Activated T-cell treated with anti-CD3 and anti-CD28 coated beads, Interleukin-2, amount 50 U/mL, for 72 hours (primary cell): ENCODE data around the gene PPFIBP1. TPM values are rescaled to one million over a fixed set of nuclear protein-coding genes. Genes with fewer than 3 reads are reported as not detected.

Experiments
- ATAC-seq, 2 donors: fragments of 150-1000 bp; cut with Tn5 transposase; replicated peaks in 1 of 2; 2 replicates each; pipeline ENCODE4 v1.10.0; 2021; ENCODE audit warnings: moderate library complexity in 2 of 2, mild to moderate bottlenecking in 1 of 2
- DNase-seq, 2 donors: peaks; one replicate each; pipeline ENCODE4 v3.0.0; 2021 to 2022; ENCODE audit warnings: mixed read lengths in 1 of 2
- H3K27ac Mint-ChIP-seq: one replicate; pipeline ENCODE4 v1.8.0; 2022; ENCODE audit warnings: mild to moderate bottlenecking, moderate library complexity, mixed read lengths
- H3K27me3 Mint-ChIP-seq: one replicate; pipeline ENCODE4 v1.8.0; 2022; ENCODE audit warnings: low read depth, mixed read lengths
- H3K36me3 Mint-ChIP-seq, 2 donors: one replicate each; pipeline ENCODE4 v1.8.0; 2022; ENCODE audit warnings: mixed read lengths in 2 of 2, mild to moderate bottlenecking in 1 of 2; ENCODE audit not compliant: insufficient read depth in 2 of 2
- H3K4me1 Mint-ChIP-seq: one replicate; pipeline ENCODE4 v1.8.0; 2022; ENCODE audit warnings: low read depth, mixed read lengths
- H3K4me3 Mint-ChIP-seq, 2 donors: one replicate each; pipeline ENCODE4 v1.8.0; 2022; ENCODE audit warnings: mild to moderate bottlenecking in 2 of 2, mixed read lengths in 2 of 2, moderate library complexity in 2 of 2
- H3K9me3 Mint-ChIP-seq, 2 donors: one replicate each; pipeline ENCODE4 v1.8.0; 2022; ENCODE audit warnings: mixed read lengths in 2 of 2
- total RNA-seq, 2 donors: library from RNA; stranded (reverse); gene quantifications; one replicate each; pipeline ENCODE4 v1.2.3, GENCODE V29; 2022

PPFIBP1 gene
- total RNA-seq, 2 donors from 2014 or later, result 7.5 to 8.1 TPM

DNA sequence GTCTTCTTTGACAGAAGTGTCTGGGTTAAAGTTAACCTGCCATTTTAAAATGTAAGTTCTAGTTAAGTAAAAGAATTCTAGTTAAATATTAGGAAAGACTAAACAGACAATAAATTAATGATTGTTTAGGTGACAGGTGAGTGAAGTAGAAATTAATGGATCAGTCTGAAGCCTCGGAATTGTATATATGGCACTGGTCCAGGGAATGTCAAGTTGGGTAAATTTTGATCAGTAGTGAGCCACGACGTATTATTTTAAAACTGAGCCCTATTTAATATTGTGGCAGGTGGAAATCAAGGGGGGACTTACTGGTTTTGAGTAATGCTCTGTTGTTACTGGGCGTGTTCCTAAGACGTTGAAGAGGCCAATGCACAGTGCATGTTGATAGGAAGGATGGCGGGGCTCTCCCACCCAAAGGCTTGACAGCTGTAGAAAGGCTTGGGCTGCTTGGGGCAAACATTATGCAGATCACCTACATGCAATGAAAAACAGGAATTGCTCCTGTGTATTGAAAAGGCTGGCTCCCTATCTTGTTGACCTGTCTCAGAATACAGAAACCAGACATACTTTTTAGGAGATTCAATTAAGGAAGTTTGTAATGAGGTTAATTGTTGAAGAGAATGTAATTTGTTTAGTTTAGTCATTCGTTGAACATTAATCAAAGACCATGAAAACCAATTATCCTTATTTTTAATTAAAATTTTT lies 5.9 kb upstream of the PPFIBP1 start:
- ATAC-seq (no peak), DNase-seq (no peak)
- H3K9me3 Mint-ChIP-seq, result no peaks in the 10 kb centered on the region
- H3K27me3 Mint-ChIP-seq, result peaks cover 57% of the 10 kb centered on the region
- no peak overlapping the region for H3K27ac Mint-ChIP-seq
- no peak overlapping the region for H3K4me3 Mint-ChIP-seq
- H3K4me1 Mint-ChIP-seq, result peaks cover 2% of the 10 kb centered on the region
- no peaks in the 10 kb centered on the region for H3K36me3 Mint-ChIP-seq

GRCh38 chr12:27521066-27521465 lies 2.9 kb upstream of the PPFIBP1 start:
- no peak for DNase-seq
- no peak overlapping the region for H3K4me3 Mint-ChIP-seq
- no peaks in the 10 kb centered on the region for H3K9me3 Mint-ChIP-seq
- H3K36me3 Mint-ChIP-seq, result no peaks in the 10 kb centered on the region
- no peak for ATAC-seq
- peaks cover 67% of the 10 kb centered on the region for H3K27me3 Mint-ChIP-seq
- H3K4me1 Mint-ChIP-seq, result peaks cover 27% of the 10 kb centered on the region
- H3K27ac Mint-ChIP-seq, result no peak overlapping the region

DNA sequence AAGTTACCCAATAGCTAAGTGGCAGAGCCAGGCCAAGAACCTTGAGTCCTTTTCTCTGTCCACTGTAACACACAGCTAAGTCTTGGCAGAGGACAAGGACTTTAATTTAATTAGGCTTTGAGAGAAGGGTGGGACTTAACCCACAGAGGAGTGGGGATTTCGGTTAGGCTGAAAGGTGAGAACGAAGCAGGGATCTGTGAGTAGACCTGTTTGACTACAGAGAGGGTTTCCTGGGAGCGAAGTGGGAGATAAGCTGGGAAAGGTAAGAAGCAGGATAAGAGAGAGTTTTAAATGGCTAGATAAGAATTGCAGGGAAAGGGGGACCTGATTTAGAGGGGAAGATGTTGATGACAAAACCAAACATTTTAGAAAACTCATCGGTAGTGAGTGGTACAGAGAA lies 2.0 kb upstream of the PPFIBP1 start:
- no peak overlapping the region for H3K27ac Mint-ChIP-seq
- H3K4me3 Mint-ChIP-seq, result peak overlapping the region in 1 of 2 donors; percentile 1
- H3K9me3 Mint-ChIP-seq, result no peaks in the 10 kb centered on the region
- peaks cover 60% of the 10 kb centered on the region for H3K27me3 Mint-ChIP-seq
- DNase-seq (no peak), ATAC-seq (no peak)
- H3K4me1 Mint-ChIP-seq, result peaks cover 27% of the 10 kb centered on the region
- no peaks in the 10 kb centered on the region for H3K36me3 Mint-ChIP-seq

DNA sequence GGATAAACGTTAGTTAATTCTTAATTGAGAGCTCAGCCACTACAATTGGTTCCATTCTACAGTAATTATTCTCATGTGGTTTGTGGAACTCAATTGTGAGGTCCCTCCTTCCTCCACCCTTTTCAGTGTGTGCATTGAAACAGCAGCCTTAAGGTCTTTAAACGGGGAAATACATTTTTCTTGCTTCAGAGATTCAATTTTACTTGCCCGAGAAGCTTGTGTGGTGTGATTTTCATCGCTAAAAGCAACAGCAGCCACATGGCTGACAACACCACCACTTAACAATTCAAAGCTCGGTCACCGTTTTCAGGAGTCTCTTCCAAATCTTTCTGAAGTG lies 733 bp upstream of the PPFIBP1 start:
- Mint-ChIP-seq H3K4me1 (peaks cover 27% of the 10 kb centered on the region), H3K27me3 (peaks cover 55% of the 10 kb centered on the region), H3K9me3 (no peaks in the 10 kb centered on the region), H3K27ac (peak overlapping the region; percentile 89), H3K36me3 (no peaks in the 10 kb centered on the region), H3K4me3 (peak overlapping the region; percentile 93 to 94)
- ATAC-seq (peak; percentile 4 to 6), DNase-seq (no peak)

DNA sequence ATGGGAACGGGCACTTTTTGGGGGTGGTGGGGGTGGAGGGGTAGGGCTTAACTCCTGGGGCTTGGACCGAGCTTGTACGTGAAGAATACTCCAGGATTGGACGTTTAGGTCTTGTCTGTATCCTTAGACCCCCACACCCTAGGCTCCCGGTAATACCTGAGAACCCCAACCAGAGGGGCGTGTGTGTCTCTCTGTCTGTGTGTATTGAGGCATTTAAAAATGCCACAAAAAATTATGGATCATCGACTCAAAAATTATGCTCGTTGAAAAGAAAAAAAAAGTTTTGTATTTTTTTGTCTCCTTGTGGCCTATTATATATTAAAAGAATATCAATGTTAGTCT lies 459 bp downstream of the PPFIBP1 start:
- DNase-seq (no peak), ATAC-seq (peak in 1 of 2 donors; percentile 5)
- peaks cover 43% of the 10 kb centered on the region for H3K27me3 Mint-ChIP-seq

GRCh38 chr12:27524839-27525753 lies 1.1 kb downstream of the PPFIBP1 start:
- Mint-ChIP-seq H3K27ac (no peak overlapping the region), H3K4me3 (peak overlapping the region; percentile 93 to 94), H3K36me3 (no peaks in the 10 kb centered on the region), H3K27me3 (peaks cover 36% of the 10 kb centered on the region), H3K9me3 (no peaks in the 10 kb centered on the region), H3K4me1 (peaks cover 30% of the 10 kb centered on the region)
- DNase-seq, result no peak
- ATAC-seq, result no peak

More for the DNA sequence above, 459 bp downstream of the PPFIBP1 start:
- Mint-ChIP-seq H3K36me3 (no peaks in the 10 kb centered on the region), H3K9me3 (no peaks in the 10 kb centered on the region), H3K4me1 (peaks cover 27% of the 10 kb centered on the region), H3K4me3 (peak overlapping the region; percentile 93 to 94), H3K27ac (no peak overlapping the region)

- ATAC-seq, result no peak
- DNase-seq, result no peak
- H3K36me3 Mint-ChIP-seq, result no peaks in the 10 kb centered on the region
- peaks cover 40% of the 10 kb centered on the region for H3K4me1 Mint-ChIP-seq
- no peaks in the 10 kb centered on the region for H3K9me3 Mint-ChIP-seq
- no peak overlapping the region for H3K27ac Mint-ChIP-seq
- H3K27me3 Mint-ChIP-seq, result peaks cover 21% of the 10 kb centered on the region
- H3K4me3 Mint-ChIP-seq, result no peak overlapping the region
These were observed 3.5 kb downstream of the PPFIBP1 start for GRCh38 chr12:27527512-27527911.

- Mint-ChIP-seq H3K4me3 (no peak overlapping the region), H3K27ac (no peak overlapping the region), H3K4me1 (peaks cover 40% of the 10 kb centered on the region), H3K36me3 (no peaks in the 10 kb centered on the region), H3K27me3 (peaks cover 23% of the 10 kb centered on the region), H3K9me3 (no peaks in the 10 kb centered on the region)
- DNase-seq (no peak), ATAC-seq (no peak)
These were observed 4.8 kb downstream of the PPFIBP1 start for GRCh38 chr12:27528788-27529187.

DNA sequence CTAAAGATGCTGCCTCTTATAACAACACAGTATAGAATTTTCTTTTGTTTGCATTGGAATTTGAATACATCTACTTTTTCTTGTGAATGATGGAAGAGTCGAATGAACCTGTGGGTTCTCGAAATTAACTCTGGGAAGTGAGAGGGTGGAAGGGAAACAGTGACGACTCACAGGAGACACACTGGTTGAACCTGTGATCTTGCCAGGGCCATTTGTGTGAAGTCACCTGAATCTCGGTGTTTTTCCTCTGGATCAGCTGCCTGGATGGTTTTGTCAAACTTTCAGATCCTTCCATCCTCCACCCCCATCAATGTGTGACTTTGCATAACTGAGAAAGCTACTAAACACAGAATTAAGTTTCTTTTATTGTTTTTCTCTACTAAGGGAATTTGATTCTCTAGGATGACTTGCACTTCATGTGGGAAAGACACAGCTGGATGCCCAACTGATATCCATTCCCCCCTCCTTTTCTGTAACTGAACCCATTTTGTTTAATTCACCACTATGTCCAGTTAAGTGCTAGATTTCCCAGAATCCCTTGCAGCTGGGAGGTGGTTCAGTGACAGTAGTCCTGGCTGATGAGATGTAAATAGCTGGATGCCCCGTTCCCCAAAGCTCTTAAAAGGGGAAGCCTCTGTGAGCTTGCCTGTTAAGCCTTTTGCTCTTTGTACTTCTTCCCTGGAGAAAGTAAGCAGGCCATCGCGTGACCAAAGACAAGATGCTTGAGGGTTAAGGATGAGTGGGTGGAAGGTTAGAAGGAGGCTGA lies 6.3 kb downstream of the PPFIBP1 start:
- H3K4me3 Mint-ChIP-seq, result no peak overlapping the region
- no peaks in the 10 kb centered on the region for H3K36me3 Mint-ChIP-seq
- H3K27ac Mint-ChIP-seq, result no peak overlapping the region
- DNase-seq (no peak), ATAC-seq (no peak)
- H3K27me3 Mint-ChIP-seq, result peaks cover 15% of the 10 kb centered on the region
- H3K9me3 Mint-ChIP-seq, result no peaks in the 10 kb centered on the region
- H3K4me1 Mint-ChIP-seq, result peaks cover 44% of the 10 kb centered on the region

- Mint-ChIP-seq H3K4me1 (peaks cover 47% of the 10 kb centered on the region), H3K4me3 (no peak overlapping the region), H3K9me3 (no peaks in the 10 kb centered on the region), H3K27ac (no peak overlapping the region), H3K27me3 (peaks cover 5% of the 10 kb centered on the region), H3K36me3 (no peaks in the 10 kb centered on the region)
- DNase-seq (no peak), ATAC-seq (no peak)
These were observed 7.9 kb downstream of the PPFIBP1 start for GRCh38 chr12:27531896-27532295.

DNA sequence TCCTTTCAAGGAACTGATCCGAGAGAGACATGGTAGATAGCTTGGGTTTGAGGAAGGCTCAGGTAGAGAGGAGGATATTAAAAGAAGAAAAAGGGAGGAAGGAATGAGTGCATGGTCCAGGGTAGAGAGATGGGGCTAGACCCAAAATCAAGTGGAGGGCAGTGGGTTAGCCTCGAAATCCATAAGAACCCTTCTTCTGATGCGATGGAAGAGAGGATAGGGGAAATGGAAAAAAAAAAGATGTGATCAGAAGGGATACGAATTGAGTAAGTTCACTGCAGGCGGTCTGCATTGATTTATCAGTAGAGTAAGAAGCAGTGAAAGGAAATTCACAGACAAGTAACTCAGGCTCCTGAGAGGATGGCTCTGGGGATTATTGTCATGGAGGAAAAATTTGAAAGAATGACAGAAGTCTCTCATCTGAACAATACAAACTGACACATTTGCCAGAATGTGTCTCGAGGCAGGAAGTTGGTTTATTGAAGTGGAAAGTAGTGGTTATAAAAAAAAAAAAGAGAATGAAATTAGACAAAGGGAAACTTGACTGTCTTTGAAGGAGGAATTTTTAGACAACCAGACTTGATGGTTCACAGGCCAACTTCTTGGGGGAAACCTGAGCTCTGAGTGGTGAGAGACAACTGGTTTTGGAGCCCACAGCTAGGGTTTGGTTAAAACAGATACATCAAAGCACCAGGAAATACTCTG lies 10.2 kb downstream of the PPFIBP1 start:
- Mint-ChIP-seq H3K9me3 (no peaks in the 10 kb centered on the region), H3K36me3 (no peaks in the 10 kb centered on the region), H3K27ac (peak overlapping the region; percentile 53), H3K4me1 (peaks cover 52% of the 10 kb centered on the region), H3K4me3 (peak overlapping the region; percentile 7 to 61), H3K27me3 (peaks cover 12% of the 10 kb centered on the region)
- DNase-seq (peak; percentile 20 to 40), ATAC-seq (peak; percentile 82 to 85)

DNA sequence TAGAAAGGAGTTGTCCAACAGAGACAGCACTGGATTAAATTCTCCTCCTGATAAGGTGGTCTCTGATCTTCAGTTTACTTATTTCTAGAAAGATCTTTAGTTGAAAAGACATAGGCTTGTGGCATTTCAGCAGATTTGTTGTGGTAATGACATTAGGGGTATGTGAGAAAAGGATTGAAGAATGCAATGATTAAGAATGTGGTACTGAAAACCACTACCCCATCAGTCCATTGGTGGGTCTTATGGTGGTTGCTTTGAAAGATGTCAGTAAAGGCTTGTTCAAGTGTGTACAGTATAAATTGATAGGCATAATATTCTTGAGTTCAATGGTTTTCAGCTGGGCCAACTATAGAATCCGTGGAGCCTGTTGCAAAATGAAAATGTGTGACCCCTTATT lies 10.8 kb downstream of the PPFIBP1 start:
- ATAC-seq (peak; percentile 62 to 71), DNase-seq (no peak)
- no peaks in the 10 kb centered on the region for H3K9me3 Mint-ChIP-seq
- H3K4me1 Mint-ChIP-seq, result peaks cover 52% of the 10 kb centered on the region
- H3K36me3 Mint-ChIP-seq, result no peaks in the 10 kb centered on the region
- no peak overlapping the region for H3K27ac Mint-ChIP-seq
- peak overlapping the region in 1 of 2 donors; percentile 61 for H3K4me3 Mint-ChIP-seq
- H3K27me3 Mint-ChIP-seq, result peaks cover 12% of the 10 kb centered on the region
